Right kidney (tissue), 1 donor: ENCODE measurements around the gene LARP4.

ENCODE experiments used
- DNase-seq: peaks from one replicate; pipeline ENCODE4 v3.0.0-alpha.2; 2016

Gene LARP4

DNA sequence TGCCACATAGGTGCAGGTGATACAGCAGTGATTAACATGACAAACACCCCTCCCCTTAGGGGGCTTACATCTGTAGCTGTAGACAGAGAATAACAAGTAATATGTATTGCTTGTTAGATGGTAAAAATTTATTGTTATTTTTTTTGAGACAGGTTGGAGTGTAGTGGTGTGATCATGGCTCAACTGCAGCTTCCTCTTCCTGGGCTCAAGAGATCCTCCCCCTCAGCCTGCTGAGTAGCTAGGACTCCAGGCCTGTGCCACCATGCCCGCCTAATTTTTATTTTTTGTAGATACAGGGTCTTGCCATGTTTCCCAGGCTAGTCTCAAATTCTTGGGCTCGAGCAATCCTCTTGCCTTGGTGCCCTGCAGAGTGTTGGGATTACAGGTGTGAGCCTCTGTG lies 123.9 kb downstream of the LARP4 start:
- no peak for DNase-seq

DNA sequence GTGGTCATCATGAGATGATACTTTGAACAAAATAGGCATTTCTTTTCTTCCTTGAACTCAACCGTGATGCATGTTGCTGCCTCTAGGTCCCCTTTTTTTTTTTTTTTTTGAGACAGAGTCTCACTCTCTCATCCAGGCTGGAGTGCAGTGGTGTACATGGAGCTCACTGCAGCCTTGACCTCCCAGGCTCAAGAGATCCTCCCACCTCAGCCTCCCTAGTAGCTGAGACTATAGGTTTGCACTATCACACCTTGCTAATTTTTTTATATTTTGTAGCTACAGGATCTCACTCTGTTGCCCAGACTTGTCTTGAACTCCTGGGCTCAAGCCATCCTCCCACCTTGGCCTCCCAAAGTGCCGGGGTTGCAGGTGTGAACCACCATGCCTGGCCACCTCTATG lies 124.7 kb downstream of the LARP4 start:
- no peak for DNase-seq

DNA sequence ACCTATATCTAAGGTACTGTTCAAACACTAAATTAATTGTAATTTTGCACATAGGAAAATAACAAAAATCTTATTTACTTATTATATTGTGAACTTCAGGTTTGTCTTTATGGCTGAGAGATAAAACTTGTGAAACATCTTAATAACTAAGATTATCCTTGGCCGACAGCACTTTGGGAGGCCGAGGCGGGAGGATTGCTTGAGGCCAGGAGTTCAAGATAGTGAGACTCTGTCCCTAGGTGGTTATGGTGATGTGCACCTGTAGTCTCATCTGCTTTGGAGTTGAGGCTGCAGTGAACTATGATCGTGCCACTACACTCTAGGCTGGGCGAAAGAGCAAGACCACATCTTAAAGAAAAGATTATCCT lies 126.7 kb downstream of the LARP4 start:
- no peak for DNase-seq

DNA sequence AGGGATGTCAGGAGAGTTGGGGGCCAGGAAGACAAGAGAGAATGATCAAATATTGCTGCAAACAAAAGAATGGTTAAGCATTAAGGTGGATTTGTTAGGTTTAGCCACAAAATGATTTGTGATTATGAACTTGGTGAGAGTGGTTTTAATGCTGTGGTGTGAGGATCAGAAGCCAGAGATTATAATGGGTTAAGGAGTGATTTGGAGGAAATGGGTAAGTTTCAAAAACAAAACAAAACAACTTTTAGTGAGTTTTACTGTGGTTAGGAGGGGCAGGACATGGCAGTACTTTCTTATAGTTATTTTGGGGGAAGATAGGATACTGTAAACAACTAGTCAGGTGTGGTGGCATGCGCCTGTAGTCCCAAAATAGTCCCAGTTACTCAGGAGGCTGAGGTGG lies 128.1 kb downstream of the LARP4 start:
- DNase-seq: no peak

DNA sequence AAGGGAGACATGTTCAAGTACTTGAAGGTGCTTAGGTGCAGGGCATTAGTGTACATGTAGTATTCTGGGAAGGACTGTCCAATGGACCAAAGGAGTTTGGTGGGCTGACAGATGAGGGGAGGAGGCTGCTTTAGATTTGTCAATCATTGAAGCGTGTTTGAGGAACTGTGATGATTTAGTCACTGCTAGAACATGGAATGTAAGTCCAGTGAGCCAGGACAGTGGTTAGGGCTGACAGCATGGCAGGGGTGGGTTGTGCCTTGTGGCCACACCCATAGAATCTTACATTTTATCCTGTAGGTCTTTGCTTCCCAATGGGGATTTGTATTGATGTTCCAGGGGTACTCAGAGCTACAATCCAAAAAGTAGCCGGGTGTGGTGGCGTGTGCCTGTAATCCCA lies 128.7 kb downstream of the LARP4 start:
- no peak for DNase-seq
